Mesenchymal stem cell (in vitro differentiated cells and primary cell): ENCODE measurements around the gene ABCD4.

Experiments used
- DNase-seq: peaks from one replicate; pipeline ENCODE4 v3.0.0-alpha.2; 2013
- H2AFZ ChIP-seq: one replicate; pipeline ENCODE4 v1.6.1; 2013; ENCODE audit warnings: low read depth, mild to moderate bottlenecking, control low read depth, inconsistent platforms, low read length, moderate library complexity
- H2AK5ac ChIP-seq: 2 replicates; pipeline ENCODE4 v1.6.1; 2013; ENCODE audit warnings: low read length, moderate library complexity, mild to moderate bottlenecking, inconsistent platforms; ENCODE audit not compliant: severe bottlenecking
- H2BK120ac ChIP-seq: one replicate; pipeline ENCODE4 v1.6.1; 2013; ENCODE audit warnings: low read depth, mild to moderate bottlenecking, inconsistent platforms, low read length, moderate library complexity
- H2BK12ac ChIP-seq, 2 experiments: one replicate each; pipeline ENCODE4 v1.6.1; 2013; ENCODE audit warnings: inconsistent platforms in 2 of 2, low read length in 2 of 2, mild to moderate bottlenecking in 2 of 2, moderate library complexity in 2 of 2, control low read depth in 1 of 2
- H2BK15ac ChIP-seq: one replicate; pipeline ENCODE4 v1.6.1; 2013; ENCODE audit warnings: mild to moderate bottlenecking, low read depth, inconsistent platforms; ENCODE audit not compliant: poor library complexity, severe bottlenecking
- H2BK5ac ChIP-seq: 2 replicates; pipeline ENCODE4 v1.6.1; 2013; ENCODE audit warnings: low read depth, mild to moderate bottlenecking, low read length, control low read depth, inconsistent platforms; ENCODE audit not compliant: poor library complexity, severe bottlenecking
- H3K14ac ChIP-seq, 2 experiments: one replicate each; pipeline ENCODE4 v1.6.1; 2013; ENCODE audit warnings: inconsistent platforms in 2 of 2, low read length in 2 of 2, control low read depth in 1 of 2, mild to moderate bottlenecking in 1 of 2, moderate library complexity in 1 of 2
- H3K18ac ChIP-seq, 2 experiments: one replicate each; pipeline ENCODE4 v1.6.1; 2013; ENCODE audit warnings: inconsistent platforms in 2 of 2, low read length in 2 of 2, control low read depth in 1 of 2, low read depth in 1 of 2, mild to moderate bottlenecking in 1 of 2
- H3K23ac ChIP-seq, 2 experiments: one replicate each; pipeline ENCODE4 v1.6.1; 2013; ENCODE audit warnings: inconsistent platforms in 2 of 2, low read length in 2 of 2, mild to moderate bottlenecking in 2 of 2, moderate library complexity in 2 of 2, control low read depth in 1 of 2
- H3K27ac ChIP-seq: 2 replicates; pipeline ENCODE4 v1.5.1; 2013; ENCODE audit warnings: mild to moderate bottlenecking, moderate library complexity, low read length, control low read depth, inconsistent platforms; ENCODE audit not compliant: poor library complexity, severe bottlenecking
- H3K27me3 ChIP-seq, 2 experiments: 2 replicates each; pipeline versions ENCODE4 v1.6.1 to v1.7.0; 2013; ENCODE audit warnings: low read length in 2 of 2, mild to moderate bottlenecking in 2 of 2, moderate library complexity in 2 of 2, control low read depth in 1 of 2, inconsistent platforms in 1 of 2; ENCODE audit not compliant: control insufficient read depth in 1 of 2, insufficient read depth in 1 of 2
- H3K36me3 ChIP-seq, 2 experiments: 2 replicates each; pipeline versions ENCODE4 v1.6.1 to v1.7.0; 2013; ENCODE audit warnings: low read length in 2 of 2, control low read depth in 1 of 2, inconsistent platforms in 1 of 2, low read depth in 1 of 2, mild to moderate bottlenecking in 1 of 2; ENCODE audit not compliant: insufficient read depth in 2 of 2, control insufficient read depth in 1 of 2
- H3K4ac ChIP-seq, 2 experiments: one replicate each; pipeline ENCODE4 v1.6.1; 2013; ENCODE audit warnings: inconsistent platforms in 2 of 2, low read length in 2 of 2, mild to moderate bottlenecking in 2 of 2, moderate library complexity in 2 of 2, control low read depth in 1 of 2, low read depth in 1 of 2
- H3K4me1 ChIP-seq: 2 replicates; pipeline ENCODE4 v1.6.1; 2013; ENCODE audit warnings: low read depth, low read length, control low read depth; ENCODE audit not compliant: control insufficient read depth, insufficient read depth
- H3K4me2 ChIP-seq: 2 replicates; pipeline ENCODE4 v1.6.1; 2013; ENCODE audit warnings: low read length, mild to moderate bottlenecking, inconsistent platforms; ENCODE audit not compliant: poor library complexity, severe bottlenecking
- H3K4me3 ChIP-seq, 2 experiments: 2 replicates each; pipeline versions ENCODE4 v1.5.1 to v1.7.0; 2013; ENCODE audit warnings: low read length in 2 of 2, mild to moderate bottlenecking in 2 of 2, control low read depth in 1 of 2, low read depth in 1 of 2; ENCODE audit not compliant: insufficient read depth in 1 of 2
- H3K79me1 ChIP-seq: replicated peaks from 2 replicates; pipeline ENCODE4 v1.6.1; 2013; ENCODE audit warnings: mild to moderate bottlenecking, control low read depth, low read length, inconsistent platforms; ENCODE audit not compliant: poor library complexity, severe bottlenecking
- H3K9ac ChIP-seq: 2 replicates; pipeline ENCODE4 v1.7.0; 2013; ENCODE audit warnings: mild to moderate bottlenecking, low read length, moderate library complexity
- H3K9me3 ChIP-seq: 2 replicates; pipeline ENCODE4 v1.7.0; 2013; ENCODE audit warnings: mild to moderate bottlenecking, low read length; ENCODE audit not compliant: control insufficient read depth
- H4K8ac ChIP-seq: one replicate; pipeline ENCODE4 v1.6.1; 2013; ENCODE audit warnings: inconsistent platforms, mild to moderate bottlenecking, low read length, moderate library complexity
- H4K91ac ChIP-seq: one replicate; pipeline ENCODE4 v1.6.1; 2013; ENCODE audit warnings: mild to moderate bottlenecking, low read length, inconsistent platforms
- WGBS: methylation state at CpG from one replicate; pipeline ENCODE4 v1.1.7; 2013; ENCODE audit warnings: mixed read lengths; 5-methylcytosine and 5-hydroxymethylcytosine counted together

The ABCD4 gene

GRCh38 chr14:74242780-74243042 is 60.0 kb downstream of the ABCD4 start:
- Histone ChIP-seq H3K27me3 (peaks cover 99 to 100% of the 10 kb centered on the region in 2 experiments), H3K4ac (no peak overlapping the region), H3K79me1 (no peaks in the 10 kb centered on the region), H2AFZ (no peak overlapping the region), H3K4me1 (peaks cover 15% of the 10 kb centered on the region), H2BK12ac (no peak overlapping the region), H3K9me3 (no peaks in the 10 kb centered on the region), H2AK5ac (no peak overlapping the region), H4K91ac (no peak overlapping the region), H3K4me3 (no peak overlapping the region), H2BK15ac (no peak overlapping the region), H3K27ac (no peak overlapping the region), H3K14ac (no peak overlapping the region), H3K23ac (peak overlapping the region in 1 of 2 experiments; percentile 34), H3K18ac (no peak overlapping the region), H3K4me2 (no peak overlapping the region), H2BK5ac (no peak overlapping the region), H3K36me3 (peaks cover 0 to 3% of the 10 kb centered on the region in 2 experiments), H3K9ac (no peak overlapping the region), H4K8ac (no peak overlapping the region), H2BK120ac (no peak overlapping the region)
- DNase-seq: no peak
- WGBS: 39% methylated on average over 4 of the region's 4 CpGs

- Histone ChIP-seq H3K27me3 (peaks cover 100% of the 10 kb centered on the region in 2 experiments), H4K91ac (no peak overlapping the region), H3K4ac (no peak overlapping the region), H3K18ac (no peak overlapping the region), H3K14ac (no peak overlapping the region), H2BK120ac (no peak overlapping the region), H2BK15ac (no peak overlapping the region), H2AFZ (no peak overlapping the region), H3K4me3 (peak overlapping the region in 1 of 2 experiments; percentile 21), H4K8ac (no peak overlapping the region), H2AK5ac (no peak overlapping the region), H2BK12ac (no peak overlapping the region), H3K23ac (peak overlapping the region in 1 of 2 experiments; percentile 34), H3K4me1 (peaks cover 15% of the 10 kb centered on the region), H3K36me3 (peaks cover 0 to 3% of the 10 kb centered on the region in 2 experiments), H3K9ac (no peak overlapping the region), H3K9me3 (no peaks in the 10 kb centered on the region), H3K4me2 (no peak overlapping the region), H3K79me1 (no peaks in the 10 kb centered on the region), H3K27ac (no peak overlapping the region), H2BK5ac (no peak overlapping the region)
- WGBS: 7% methylated on average over 20 of the region's 28 CpGs
- peak; percentile 17 for DNase-seq
Measured at GRCh38 chr14:74242021-74242779, 60.5 kb downstream of the ABCD4 start.

GRCh38 chr14:74241652-74242017 is 61.1 kb downstream of the ABCD4 start:
- WGBS: 6% methylated on average over 13 of the region's 14 CpGs
- H3K14ac ChIP-seq: no peak overlapping the region
- no peak overlapping the region for H3K4ac ChIP-seq
- peaks cover 15% of the 10 kb centered on the region for H3K4me1 ChIP-seq
- peaks cover 0 to 3% of the 10 kb centered on the region in 2 experiments for H3K36me3 ChIP-seq
- no peak overlapping the region for H3K27ac ChIP-seq
- H3K4me2 ChIP-seq: no peak overlapping the region
- H4K91ac ChIP-seq: no peak overlapping the region
- no peak overlapping the region for H2AK5ac ChIP-seq
- H2BK120ac ChIP-seq: no peak overlapping the region
- H3K18ac ChIP-seq: no peak overlapping the region
- no peak overlapping the region for H4K8ac ChIP-seq
- H3K9ac ChIP-seq: no peak overlapping the region
- DNase-seq: peak; percentile 13
- H3K9me3 ChIP-seq: no peaks in the 10 kb centered on the region
- no peak overlapping the region for H2BK15ac ChIP-seq
- H2BK5ac ChIP-seq: no peak overlapping the region
- no peak overlapping the region for H2BK12ac ChIP-seq
- H2AFZ ChIP-seq: no peak overlapping the region
- H3K79me1 ChIP-seq: no peaks in the 10 kb centered on the region
- peak overlapping the region in 1 of 2 experiments; percentile 65 for H3K23ac ChIP-seq
- H3K27me3 ChIP-seq: peaks cover 98 to 99% of the 10 kb centered on the region in 2 experiments
- no peak overlapping the region for H3K4me3 ChIP-seq

- no peak overlapping the region for H3K4ac ChIP-seq
- H3K9me3 ChIP-seq: no peaks in the 10 kb centered on the region
- H3K36me3 ChIP-seq: peaks cover 0 to 3% of the 10 kb centered on the region in 2 experiments
- peaks cover 96 to 97% of the 10 kb centered on the region in 2 experiments for H3K27me3 ChIP-seq
- H3K9ac ChIP-seq: no peak overlapping the region
- H3K79me1 ChIP-seq: no peaks in the 10 kb centered on the region
- H3K4me2 ChIP-seq: no peak overlapping the region
- no peak overlapping the region for H2BK12ac ChIP-seq
- H2BK120ac ChIP-seq: no peak overlapping the region
- peak overlapping the region in 1 of 2 experiments; percentile 74 for H3K23ac ChIP-seq
- H2BK15ac ChIP-seq: peak overlapping the region; percentile 26
- WGBS: 3% methylated on average over 72 of the region's 80 CpGs
- H3K14ac ChIP-seq: no peak overlapping the region
- DNase-seq: peak; percentile 16
- H2BK5ac ChIP-seq: no peak overlapping the region
- H4K8ac ChIP-seq: no peak overlapping the region
- H2AK5ac ChIP-seq: no peak overlapping the region
- H3K4me3 ChIP-seq: no peak overlapping the region
- H3K18ac ChIP-seq: no peak overlapping the region
- no peak overlapping the region for H4K91ac ChIP-seq
- H2AFZ ChIP-seq: no peak overlapping the region
- peaks cover 15% of the 10 kb centered on the region for H3K4me1 ChIP-seq
- no peak overlapping the region for H3K27ac ChIP-seq
Measured at GRCh38 chr14:74240794-74241651, 61.7 kb downstream of the ABCD4 start.
